GM18507 (cell line): Measurements from ENCODE around the gene CCK.

ENCODE experiments used
- DNase-seq: peaks from one replicate; pipeline ENCODE4 v3.0.0; 2011; ENCODE audit warnings: low read depth; ENCODE audit not compliant: insufficient read length; ENCODE audit errors: extremely low spot score
- FAIRE-seq: peaks from 2 replicates; lab custom pipeline; 2011; peaks lifted over from hg19 to GRCh38; lab: Jason Lieb, UNC

CCK gene

GRCh38 chr3:42271786-42272185, 5.8 kb upstream of the CCK start:
- DNase-seq: no peak
- FAIRE-seq: no peak

GRCh38 chr3:42270561-42270960, 4.6 kb upstream of the CCK start:
- FAIRE-seq: no peak
- no peak for DNase-seq

- DNase-seq: no peak
- FAIRE-seq: no peak
These were observed 3.7 kb upstream of the CCK start for GRCh38 chr3:42269647-42270046.

- FAIRE-seq (no peak), DNase-seq (no peak)
These were observed 1.9 kb upstream of the CCK start for GRCh38 chr3:42267878-42268277.

GRCh38 chr3:42265059-42265991, 660 bp downstream of the CCK start:
- no peak for FAIRE-seq

GRCh38 chr3:42264399-42265058, 1.5 kb downstream of the CCK start:
- DNase-seq (no peak), FAIRE-seq (no peak)

More at GRCh38 chr3:42265059-42265991, 660 bp downstream of the CCK start:
- no peak for DNase-seq

- no peak for DNase-seq
These were observed 2.3 kb downstream of the CCK start for GRCh38 chr3:42263354-42264346.

GRCh38 chr3:42262525-42262924, 3.5 kb downstream of the CCK start:
- DNase-seq (no peak), FAIRE-seq (no peak)

More at GRCh38 chr3:42263354-42264346, 2.3 kb downstream of the CCK start:
- no peak for FAIRE-seq

GRCh38 chr3:42257007-42257406, 9.0 kb downstream of the CCK start:
- FAIRE-seq: no peak
- no peak for DNase-seq

- FAIRE-seq (no peak), DNase-seq (no peak)
These were observed 9.7 kb downstream of the CCK start for GRCh38 chr3:42256135-42256819.

- DNase-seq (no peak), FAIRE-seq (no peak)
These were observed 11.4 kb downstream of the CCK start for GRCh38 chr3:42254566-42254965.

- no peak for DNase-seq
- FAIRE-seq: no peak
These were observed 15.2 kb downstream of the CCK start for GRCh38 chr3:42250761-42251160.

- peak; percentile 75 for FAIRE-seq
- peak; percentile 33 for DNase-seq
These were observed 18.4 kb downstream of the CCK start for GRCh38 chr3:42247576-42248027.

- FAIRE-seq: no peak
These were observed 19.9 kb downstream of the CCK start for GRCh38 chr3:42246091-42246490.

GRCh38 chr3:42236611-42237010, 29.4 kb downstream of the CCK start:
- FAIRE-seq (no peak), DNase-seq (no peak)

More at GRCh38 chr3:42246091-42246490, 19.9 kb downstream of the CCK start:
- no peak for DNase-seq

- no peak for DNase-seq
- no peak for FAIRE-seq
These were observed 30.5 kb downstream of the CCK start for GRCh38 chr3:42235532-42235931.

- no peak for FAIRE-seq
- no peak for DNase-seq
These were observed 35.1 kb downstream of the CCK start for GRCh38 chr3:42230860-42231259.

GRCh38 chr3:42229942-42230688, 35.9 kb downstream of the CCK start:
- DNase-seq: no peak
- FAIRE-seq: no peak
